CD14-positive monocyte (primary cell): ENCODE results near the gene HNF1B. TPM values are rescaled to one million over a fixed set of nuclear protein-coding genes. Genes with fewer than 3 reads are reported as not detected.

Source experiments
- DNase-seq, 3 donors: peaks; one replicate each; pipeline ENCODE4 v3.0.0-alpha.2; 2011 to 2022
- H2AFZ ChIP-seq: 2 replicates; pipeline ENCODE4 v1.6.0; 2012; ENCODE audit warnings: mild to moderate bottlenecking, low read depth, low read length, inconsistent platforms; ENCODE audit not compliant: insufficient read depth, poor library complexity, severe bottlenecking
- H3K27ac ChIP-seq, 2 donors: 1 replicate in 1 of 2; 2 replicates in 1 of 2; pipeline ENCODE4 v1.5.1; 2012 to 2013; ENCODE audit warnings: low read length in 2 of 2, control low read depth in 1 of 2, inconsistent platforms in 1 of 2, low read depth in 1 of 2, mild to moderate bottlenecking in 1 of 2
- H3K27me3 ChIP-seq, 2 donors: one replicate each; pipeline versions ENCODE4 v1.6.0 to v1.6.1; 2011 to 2013; ENCODE audit warnings: low read length in 2 of 2; ENCODE audit not compliant: control insufficient read depth in 2 of 2, insufficient read depth in 2 of 2
- H3K36me3 ChIP-seq, 2 donors: replicated peaks in 1 of 2; 1 replicate in 1 of 2; 2 replicates in 1 of 2; pipeline versions ENCODE4 v1.5.1 to v1.6.1; 2012 to 2013; ENCODE audit warnings: low read length in 2 of 2, control low read depth in 1 of 2, inconsistent platforms in 1 of 2, mild to moderate bottlenecking in 1 of 2; ENCODE audit not compliant: insufficient read depth in 2 of 2, control insufficient read depth in 1 of 2
- H3K4me1 ChIP-seq, 2 donors: 1 replicate in 1 of 2; 2 replicates in 1 of 2; pipeline versions ENCODE4 v1.5.1 to v1.6.1; 2012 to 2013; ENCODE audit warnings: low read length in 2 of 2, control low read depth in 1 of 2, inconsistent platforms in 1 of 2, mild to moderate bottlenecking in 1 of 2, moderate library complexity in 1 of 2; ENCODE audit not compliant: insufficient read depth in 2 of 2, control insufficient read depth in 1 of 2
- H3K4me2 ChIP-seq: replicated peaks from 2 replicates; pipeline ENCODE3; 2012; ENCODE audit warnings: low read length, moderate library complexity, mild to moderate bottlenecking; ENCODE audit not compliant: poor library complexity, severe bottlenecking; ENCODE audit errors: extremely low read depth
- H3K4me3 ChIP-seq, 3 experiments: fragments of 200-600 bp in 1 of 3; sonication (generic) in 1 of 3; replicated peaks in 1 of 3; 1 replicate in 2 of 3; 2 replicates in 1 of 3; pipeline ENCODE4 v1.5.1; 2011 to 2013; ENCODE audit warnings: low read length in 3 of 3, mild to moderate bottlenecking in 3 of 3, control low read depth in 2 of 3, low read depth in 2 of 3, inconsistent platforms in 1 of 3, moderate library complexity in 1 of 3
- H3K79me2 ChIP-seq: 2 replicates; pipeline ENCODE4 v1.6.0; 2012; ENCODE audit warnings: mild to moderate bottlenecking, control low read depth, inconsistent platforms, low read length, moderate library complexity; ENCODE audit not compliant: insufficient read depth
- H3K9ac ChIP-seq: 2 replicates; pipeline ENCODE4 v1.6.0; 2017; ENCODE audit warnings: low read length, mild to moderate bottlenecking; ENCODE audit not compliant: insufficient read depth, poor library complexity, severe bottlenecking
- H3K9me3 ChIP-seq, 2 donors: replicated peaks in 1 of 2; 1 replicate in 1 of 2; 2 replicates in 1 of 2; pipeline versions ENCODE4 v1.5.1 to v1.6.1; 2012 to 2013; ENCODE audit warnings: low read length in 2 of 2, control low read depth in 1 of 2; ENCODE audit not compliant: control insufficient read depth in 1 of 2, insufficient read depth in 1 of 2
- H4K20me1 ChIP-seq: 2 replicates; pipeline ENCODE4 v1.6.0; 2012; ENCODE audit warnings: mild to moderate bottlenecking, low read length, control low read depth, moderate library complexity; ENCODE audit not compliant: insufficient read depth
- H3K27ac Mint-ChIP-seq, 7 donors: one replicate each; pipeline ENCODE4 v1.8.0; 2020; ENCODE audit warnings: mild to moderate bottlenecking in 7 of 7, mixed read lengths in 7 of 7, moderate library complexity in 6 of 7, inconsistent platforms in 2 of 7
- H3K27me3 Mint-ChIP-seq, 3 donors: one replicate each; pipeline ENCODE4 v1.8.0; 2021 to 2022; ENCODE audit warnings: low read depth in 3 of 3, mild to moderate bottlenecking in 3 of 3, mixed read lengths in 3 of 3, moderate library complexity in 3 of 3, inconsistent platforms in 1 of 3
- H3K36me3 Mint-ChIP-seq, 2 donors: one replicate each; pipeline ENCODE4 v1.8.0; 2020; ENCODE audit warnings: mixed read lengths in 2 of 2, inconsistent platforms in 1 of 2, mild to moderate bottlenecking in 1 of 2
- H3K4me1 Mint-ChIP-seq: one replicate; pipeline ENCODE4 v1.8.0; 2020; ENCODE audit warnings: mild to moderate bottlenecking, mixed read lengths
- H3K4me3 Mint-ChIP-seq, 2 donors: one replicate each; pipeline ENCODE4 v1.8.0; 2020; ENCODE audit warnings: mild to moderate bottlenecking in 2 of 2, mixed read lengths in 2 of 2, moderate library complexity in 1 of 2
- H3K9me3 Mint-ChIP-seq, 7 donors: one replicate each; pipeline ENCODE4 v1.8.0; 2020 to 2022; ENCODE audit warnings: mixed read lengths in 7 of 7, mild to moderate bottlenecking in 6 of 7, moderate library complexity in 6 of 7, inconsistent platforms in 2 of 7
- whole genome bisulfite sequencing: methylation state at CpG from one replicate; pipeline ENCODE4 v1.1.5; 2013; ENCODE audit warnings: missing lambda C conversion rate; ENCODE audit not compliant: insufficient coverage; 5-methylcytosine and 5-hydroxymethylcytosine counted together
- intact Hi-C, 2 donors: fragments of 100-400 bp; cut with micrococcal nuclease; formaldehyde crosslinking; loops; one replicate each; pipeline versions ENCODE4 v1.15.0 to v1.15.1; 2023
- polyA plus RNA-seq, 3 donors: library from polyadenylated mRNA; depleted of rRNA in 1 of 3; unstranded in 2 of 3; stranded (reverse) in 1 of 3; fragments of 300-500 nt in 2 of 3; fragments of >200 nt in 1 of 3; fragmentation: Illumina TruSeq in 2 of 3; gene quantifications; 1 replicate in 2 of 3; 2 replicates in 1 of 3; pipeline ENCODE4 v1.2.3, GENCODE V29; 2012 to 2021
- TF ChIP-seq, protein P1 (sequence below): fragments of 200-600 bp; IDR thresholded peaks from one replicate; pipeline ENCODE4 v1.8.0; 2022; ENCODE audit warnings: antibody characterized with exemption, mild to moderate bottlenecking

The HNF1B gene
- polyA plus RNA-seq, 3 donors, result not detected

DNA sequence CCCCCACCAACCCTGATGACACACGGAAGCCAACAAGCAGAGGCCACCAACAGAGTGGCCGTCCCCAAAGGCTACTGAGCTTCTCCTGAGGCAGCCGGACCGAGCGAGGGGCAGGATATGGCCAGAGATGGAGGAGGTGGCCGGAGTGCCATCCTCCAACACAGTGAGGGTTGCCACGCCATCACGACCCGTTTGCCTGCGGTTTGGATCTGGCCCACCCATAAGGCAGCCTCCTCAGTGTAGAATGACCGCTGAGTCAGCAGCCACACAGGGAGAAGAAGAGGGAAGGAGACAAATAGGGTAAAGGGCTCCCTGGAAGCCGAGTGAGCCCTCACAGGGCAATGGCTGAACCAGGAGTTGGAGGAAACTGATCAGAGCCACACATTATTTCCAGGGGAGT, 13.8 kb downstream of the HNF1B start:
- H3K9ac ChIP-seq, result no peak overlapping the region
- intact Hi-C loops, result no loop called here
- H3K27ac ChIP-seq, result no peak overlapping the region
- no peak overlapping the region for H3K4me3 ChIP-seq
- H3K4me2 ChIP-seq, result no peak overlapping the region
- no peaks in the 10 kb centered on the region for H3K9me3 ChIP-seq
- no peaks in the 10 kb centered on the region for H3K4me1 ChIP-seq
- peaks cover 0 to 3% (median 0%) of the 10 kb centered on the region in 7 donors for H3K9me3 Mint-ChIP-seq
- H3K27me3 ChIP-seq, result peaks cover 0 to 4% of the 10 kb centered on the region in 2 donors
- no peak overlapping the region for H3K4me3 Mint-ChIP-seq
- TF ChIP-seq, protein P1, sequence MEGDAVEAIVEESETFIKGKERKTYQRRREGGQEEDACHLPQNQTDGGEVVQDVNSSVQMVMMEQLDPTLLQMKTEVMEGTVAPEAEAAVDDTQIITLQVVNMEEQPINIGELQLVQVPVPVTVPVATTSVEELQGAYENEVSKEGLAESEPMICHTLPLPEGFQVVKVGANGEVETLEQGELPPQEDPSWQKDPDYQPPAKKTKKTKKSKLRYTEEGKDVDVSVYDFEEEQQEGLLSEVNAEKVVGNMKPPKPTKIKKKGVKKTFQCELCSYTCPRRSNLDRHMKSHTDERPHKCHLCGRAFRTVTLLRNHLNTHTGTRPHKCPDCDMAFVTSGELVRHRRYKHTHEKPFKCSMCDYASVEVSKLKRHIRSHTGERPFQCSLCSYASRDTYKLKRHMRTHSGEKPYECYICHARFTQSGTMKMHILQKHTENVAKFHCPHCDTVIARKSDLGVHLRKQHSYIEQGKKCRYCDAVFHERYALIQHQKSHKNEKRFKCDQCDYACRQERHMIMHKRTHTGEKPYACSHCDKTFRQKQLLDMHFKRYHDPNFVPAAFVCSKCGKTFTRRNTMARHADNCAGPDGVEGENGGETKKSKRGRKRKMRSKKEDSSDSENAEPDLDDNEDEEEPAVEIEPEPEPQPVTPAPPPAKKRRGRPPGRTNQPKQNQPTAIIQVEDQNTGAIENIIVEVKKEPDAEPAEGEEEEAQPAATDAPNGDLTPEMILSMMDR, result no peak
- H2AFZ ChIP-seq, result no peak overlapping the region
- H3K27ac Mint-ChIP-seq, result peak overlapping the region in 1 of 7 donors; percentile 35
- H3K36me3 Mint-ChIP-seq, result no peaks in the 10 kb centered on the region
- H3K27me3 Mint-ChIP-seq, result peaks cover 7 to 28% (median 18%) of the 10 kb centered on the region in 3 donors
- no peaks in the 10 kb centered on the region for H3K4me1 Mint-ChIP-seq
- no peaks in the 10 kb centered on the region for H4K20me1 ChIP-seq
- H3K36me3 ChIP-seq, result no peaks in the 10 kb centered on the region
- WGBS, result 94% methylated on average over 7 of the region's 12 CpGs
- DNase-seq, result no peak
- no peaks in the 10 kb centered on the region for H3K79me2 ChIP-seq

DNA sequence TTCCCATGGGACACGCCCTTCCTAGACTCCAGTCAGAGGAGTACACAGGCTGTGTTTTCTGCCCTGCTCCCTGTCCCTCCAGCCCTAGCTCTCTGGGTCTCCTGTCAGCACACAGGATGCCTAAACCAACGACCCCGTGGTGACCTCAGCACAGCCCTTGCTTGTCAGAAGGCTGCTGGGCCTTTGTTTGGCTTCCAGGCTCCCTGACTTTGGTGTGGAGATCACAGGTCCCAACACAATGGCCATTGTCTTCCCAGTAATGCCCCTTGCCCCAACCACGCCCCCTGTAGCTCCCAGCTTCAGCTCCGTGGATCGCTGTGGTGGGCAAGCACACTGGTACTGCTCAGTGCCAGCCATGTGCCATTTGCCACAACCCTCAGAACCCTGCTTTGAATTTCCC, 15.0 kb downstream of the HNF1B start:
- H2AFZ ChIP-seq, result no peak overlapping the region
- H3K27me3 Mint-ChIP-seq, result peaks cover 9 to 24% (median 12%) of the 10 kb centered on the region in 3 donors

More for the DNA sequence above, 15.0 kb downstream of the HNF1B start:
- intact Hi-C loops, result loop anchor here in 1 of 2 donors (10.0 kb wide), 1 partner anchor 65 kb away; no protein-coding TSS in a partner anchor
- Histone ChIP-seq H3K9ac (no peak overlapping the region), H3K4me3 (no peak overlapping the region), H4K20me1 (no peaks in the 10 kb centered on the region), H3K4me1 (no peaks in the 10 kb centered on the region), H3K27me3 (no peaks in the 10 kb centered on the region), H3K36me3 (no peaks in the 10 kb centered on the region), H3K27ac (no peak overlapping the region), H3K79me2 (no peaks in the 10 kb centered on the region), H3K9me3 (no peaks in the 10 kb centered on the region), H3K4me2 (no peak overlapping the region)
- no peak overlapping the region for H3K27ac Mint-ChIP-seq
- H3K4me1 Mint-ChIP-seq, result no peaks in the 10 kb centered on the region
- H3K36me3 Mint-ChIP-seq, result no peaks in the 10 kb centered on the region
- peaks cover 0 to 3% (median 0%) of the 10 kb centered on the region in 7 donors for H3K9me3 Mint-ChIP-seq
- WGBS, result 72% methylated on average over 6 of the region's 6 CpGs
- TF ChIP-seq, protein P1, result no peak
- no peak for DNase-seq
- no peak overlapping the region for H3K4me3 Mint-ChIP-seq
